CD14-positive monocyte (primary cell): ENCODE data around the gene EXOC4. TPM values are rescaled to one million over a fixed set of nuclear protein-coding genes. Genes with fewer than 3 reads are reported as not detected.

Experiments used
- DNase-seq, 3 donors: peaks; one replicate each; pipeline ENCODE4 v3.0.0-alpha.2; 2011 to 2022
- H2AFZ ChIP-seq: 2 replicates; pipeline ENCODE4 v1.6.0; 2012; ENCODE audit warnings: mild to moderate bottlenecking, low read depth, low read length, inconsistent platforms; ENCODE audit not compliant: insufficient read depth, poor library complexity, severe bottlenecking
- H3K27ac ChIP-seq, 2 donors: 1 replicate in 1 of 2; 2 replicates in 1 of 2; pipeline ENCODE4 v1.5.1; 2012 to 2013; ENCODE audit warnings: low read length in 2 of 2, control low read depth in 1 of 2, inconsistent platforms in 1 of 2, low read depth in 1 of 2, mild to moderate bottlenecking in 1 of 2
- H3K27me3 ChIP-seq, 2 donors: one replicate each; pipeline versions ENCODE4 v1.6.0 to v1.6.1; 2011 to 2013; ENCODE audit warnings: low read length in 2 of 2; ENCODE audit not compliant: control insufficient read depth in 2 of 2, insufficient read depth in 2 of 2
- H3K36me3 ChIP-seq, 2 donors: replicated peaks in 1 of 2; 1 replicate in 1 of 2; 2 replicates in 1 of 2; pipeline versions ENCODE4 v1.5.1 to v1.6.1; 2012 to 2013; ENCODE audit warnings: low read length in 2 of 2, control low read depth in 1 of 2, inconsistent platforms in 1 of 2, mild to moderate bottlenecking in 1 of 2; ENCODE audit not compliant: insufficient read depth in 2 of 2, control insufficient read depth in 1 of 2
- H3K4me1 ChIP-seq, 2 donors: 1 replicate in 1 of 2; 2 replicates in 1 of 2; pipeline versions ENCODE4 v1.5.1 to v1.6.1; 2012 to 2013; ENCODE audit warnings: low read length in 2 of 2, control low read depth in 1 of 2, inconsistent platforms in 1 of 2, mild to moderate bottlenecking in 1 of 2, moderate library complexity in 1 of 2; ENCODE audit not compliant: insufficient read depth in 2 of 2, control insufficient read depth in 1 of 2
- H3K4me2 ChIP-seq: replicated peaks from 2 replicates; pipeline ENCODE3; 2012; ENCODE audit warnings: low read length, moderate library complexity, mild to moderate bottlenecking; ENCODE audit not compliant: poor library complexity, severe bottlenecking; ENCODE audit errors: extremely low read depth
- H3K4me3 ChIP-seq, 3 experiments: fragments of 200-600 bp in 1 of 3; sonication (generic) in 1 of 3; replicated peaks in 1 of 3; 1 replicate in 2 of 3; 2 replicates in 1 of 3; pipeline ENCODE4 v1.5.1; 2011 to 2013; ENCODE audit warnings: low read length in 3 of 3, mild to moderate bottlenecking in 3 of 3, control low read depth in 2 of 3, low read depth in 2 of 3, inconsistent platforms in 1 of 3, moderate library complexity in 1 of 3
- H3K79me2 ChIP-seq: 2 replicates; pipeline ENCODE4 v1.6.0; 2012; ENCODE audit warnings: mild to moderate bottlenecking, control low read depth, inconsistent platforms, low read length, moderate library complexity; ENCODE audit not compliant: insufficient read depth
- H3K9ac ChIP-seq: 2 replicates; pipeline ENCODE4 v1.6.0; 2017; ENCODE audit warnings: low read length, mild to moderate bottlenecking; ENCODE audit not compliant: insufficient read depth, poor library complexity, severe bottlenecking
- H3K9me3 ChIP-seq, 2 donors: replicated peaks in 1 of 2; 1 replicate in 1 of 2; 2 replicates in 1 of 2; pipeline versions ENCODE4 v1.5.1 to v1.6.1; 2012 to 2013; ENCODE audit warnings: low read length in 2 of 2, control low read depth in 1 of 2; ENCODE audit not compliant: control insufficient read depth in 1 of 2, insufficient read depth in 1 of 2
- H4K20me1 ChIP-seq: 2 replicates; pipeline ENCODE4 v1.6.0; 2012; ENCODE audit warnings: mild to moderate bottlenecking, low read length, control low read depth, moderate library complexity; ENCODE audit not compliant: insufficient read depth
- H3K27ac Mint-ChIP-seq, 7 donors: one replicate each; pipeline ENCODE4 v1.8.0; 2020; ENCODE audit warnings: mild to moderate bottlenecking in 7 of 7, mixed read lengths in 7 of 7, moderate library complexity in 6 of 7, inconsistent platforms in 2 of 7
- H3K27me3 Mint-ChIP-seq, 3 donors: one replicate each; pipeline ENCODE4 v1.8.0; 2021 to 2022; ENCODE audit warnings: low read depth in 3 of 3, mild to moderate bottlenecking in 3 of 3, mixed read lengths in 3 of 3, moderate library complexity in 3 of 3, inconsistent platforms in 1 of 3
- H3K36me3 Mint-ChIP-seq, 2 donors: one replicate each; pipeline ENCODE4 v1.8.0; 2020; ENCODE audit warnings: mixed read lengths in 2 of 2, inconsistent platforms in 1 of 2, mild to moderate bottlenecking in 1 of 2
- H3K4me1 Mint-ChIP-seq: one replicate; pipeline ENCODE4 v1.8.0; 2020; ENCODE audit warnings: mild to moderate bottlenecking, mixed read lengths
- H3K4me3 Mint-ChIP-seq, 2 donors: one replicate each; pipeline ENCODE4 v1.8.0; 2020; ENCODE audit warnings: mild to moderate bottlenecking in 2 of 2, mixed read lengths in 2 of 2, moderate library complexity in 1 of 2
- H3K9me3 Mint-ChIP-seq, 7 donors: one replicate each; pipeline ENCODE4 v1.8.0; 2020 to 2022; ENCODE audit warnings: mixed read lengths in 7 of 7, mild to moderate bottlenecking in 6 of 7, moderate library complexity in 6 of 7, inconsistent platforms in 2 of 7
- WGBS: methylation state at CpG from one replicate; pipeline ENCODE4 v1.1.5; 2013; ENCODE audit warnings: missing lambda C conversion rate; ENCODE audit not compliant: insufficient coverage; 5-methylcytosine and 5-hydroxymethylcytosine counted together
- intact Hi-C, 2 donors: fragments of 100-400 bp; cut with micrococcal nuclease; formaldehyde crosslinking; loops; one replicate each; pipeline versions ENCODE4 v1.15.0 to v1.15.1; 2023
- polyA plus RNA-seq, 3 donors: library from polyadenylated mRNA; depleted of rRNA in 1 of 3; unstranded in 2 of 3; stranded (reverse) in 1 of 3; fragments of 300-500 nt in 2 of 3; fragments of >200 nt in 1 of 3; fragmentation: Illumina TruSeq in 2 of 3; gene quantifications; 1 replicate in 2 of 3; 2 replicates in 1 of 3; pipeline ENCODE4 v1.2.3, GENCODE V29; 2012 to 2021
- TF ChIP-seq, protein P1 (sequence below): fragments of 200-600 bp; IDR thresholded peaks from one replicate; pipeline ENCODE4 v1.8.0; 2022; ENCODE audit warnings: antibody characterized with exemption, mild to moderate bottlenecking

Gene EXOC4
- polyA plus RNA-seq, 3 donors: 20.6 to 22.3 (median 22.3) TPM

DNA sequence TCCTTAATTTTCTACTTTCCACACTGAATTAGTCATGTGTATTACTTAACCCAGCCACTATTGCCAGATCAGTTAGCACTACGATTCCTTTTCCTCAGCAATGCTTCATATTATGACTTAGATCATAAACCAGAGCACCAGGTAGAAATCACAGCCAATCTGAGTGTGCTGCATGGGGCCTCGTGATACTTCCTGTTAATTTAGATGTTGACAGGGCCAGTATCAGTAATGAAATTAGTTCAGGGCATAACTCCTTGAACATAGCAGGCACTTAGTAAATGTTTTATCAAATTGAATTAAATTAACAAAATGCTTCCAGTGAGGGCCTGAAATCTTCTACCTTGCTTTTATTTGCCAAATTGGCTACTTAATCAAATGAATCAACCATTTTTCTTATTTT lies 705.0 kb downstream of the EXOC4 start:
- H3K4me1 ChIP-seq: no peaks in the 10 kb centered on the region
- DNase-seq: no peak
- H3K4me3 Mint-ChIP-seq: no peak overlapping the region
- H3K4me2 ChIP-seq: no peak overlapping the region
- H3K27me3 ChIP-seq: no peaks in the 10 kb centered on the region
- TF ChIP-seq, protein P1, sequence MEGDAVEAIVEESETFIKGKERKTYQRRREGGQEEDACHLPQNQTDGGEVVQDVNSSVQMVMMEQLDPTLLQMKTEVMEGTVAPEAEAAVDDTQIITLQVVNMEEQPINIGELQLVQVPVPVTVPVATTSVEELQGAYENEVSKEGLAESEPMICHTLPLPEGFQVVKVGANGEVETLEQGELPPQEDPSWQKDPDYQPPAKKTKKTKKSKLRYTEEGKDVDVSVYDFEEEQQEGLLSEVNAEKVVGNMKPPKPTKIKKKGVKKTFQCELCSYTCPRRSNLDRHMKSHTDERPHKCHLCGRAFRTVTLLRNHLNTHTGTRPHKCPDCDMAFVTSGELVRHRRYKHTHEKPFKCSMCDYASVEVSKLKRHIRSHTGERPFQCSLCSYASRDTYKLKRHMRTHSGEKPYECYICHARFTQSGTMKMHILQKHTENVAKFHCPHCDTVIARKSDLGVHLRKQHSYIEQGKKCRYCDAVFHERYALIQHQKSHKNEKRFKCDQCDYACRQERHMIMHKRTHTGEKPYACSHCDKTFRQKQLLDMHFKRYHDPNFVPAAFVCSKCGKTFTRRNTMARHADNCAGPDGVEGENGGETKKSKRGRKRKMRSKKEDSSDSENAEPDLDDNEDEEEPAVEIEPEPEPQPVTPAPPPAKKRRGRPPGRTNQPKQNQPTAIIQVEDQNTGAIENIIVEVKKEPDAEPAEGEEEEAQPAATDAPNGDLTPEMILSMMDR: no peak
- no peaks in the 10 kb centered on the region for H4K20me1 ChIP-seq
- intact Hi-C loops: no loop called here
- no peak overlapping the region for H3K4me3 ChIP-seq
- no peaks in the 10 kb centered on the region for H3K4me1 Mint-ChIP-seq
- no peak overlapping the region for H3K27ac Mint-ChIP-seq
- WGBS: 100% methylated on average over 1 of the region's 2 CpGs
- H3K9ac ChIP-seq: no peak overlapping the region
- peaks cover 6 to 23% (median 12%) of the 10 kb centered on the region in 7 donors for H3K9me3 Mint-ChIP-seq
- H3K79me2 ChIP-seq: no peaks in the 10 kb centered on the region
- no peaks in the 10 kb centered on the region for H3K27me3 Mint-ChIP-seq
- H3K36me3 ChIP-seq: peaks cover 0 to 6% of the 10 kb centered on the region in 2 donors
- peaks cover 3 to 7% of the 10 kb centered on the region in 2 donors for H3K36me3 Mint-ChIP-seq
- H3K9me3 ChIP-seq: peaks cover 8 to 16% of the 10 kb centered on the region in 2 donors
- no peak overlapping the region for H2AFZ ChIP-seq
- H3K27ac ChIP-seq: no peak overlapping the region

DNA sequence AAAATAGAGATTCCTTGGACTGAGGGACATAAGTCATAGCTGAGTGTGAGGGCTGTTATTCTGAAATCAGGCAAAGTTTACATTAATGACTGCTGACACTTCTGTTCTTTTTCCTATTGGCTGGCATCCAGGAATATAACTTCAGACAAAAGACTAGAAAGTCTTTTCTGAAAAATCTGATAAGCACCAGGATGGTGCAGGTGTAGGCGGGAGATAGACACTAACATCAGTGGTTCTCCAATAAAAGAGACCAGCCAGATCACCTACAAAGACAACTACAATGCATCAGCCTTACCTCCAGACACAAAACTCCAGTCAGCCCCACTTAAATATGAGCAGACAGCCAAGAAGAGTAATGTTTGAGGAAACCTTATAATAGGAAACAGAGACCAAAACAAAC lies 705.9 kb downstream of the EXOC4 start:
- Mint-ChIP-seq H3K9me3 (peaks cover 6 to 17% (median 12%) of the 10 kb centered on the region in 7 donors), H3K4me1 (no peaks in the 10 kb centered on the region), H3K36me3 (peaks cover 3 to 10% of the 10 kb centered on the region in 2 donors), H3K27me3 (no peaks in the 10 kb centered on the region), H3K27ac (no peak overlapping the region), H3K4me3 (no peak overlapping the region)
- WGBS: no CpG with 5 or more reads among the region's 1 CpG
- peaks cover 0 to 6% of the 10 kb centered on the region in 2 donors for H3K36me3 ChIP-seq
- intact Hi-C loops: no loop called here
- no peaks in the 10 kb centered on the region for H4K20me1 ChIP-seq
- no peaks in the 10 kb centered on the region for H3K79me2 ChIP-seq
- no peak overlapping the region for H3K4me3 ChIP-seq
- H2AFZ ChIP-seq: no peak overlapping the region
- DNase-seq: no peak
- H3K27ac ChIP-seq: no peak overlapping the region
- H3K4me1 ChIP-seq: no peaks in the 10 kb centered on the region
- H3K9me3 ChIP-seq: peaks cover 8 to 16% of the 10 kb centered on the region in 2 donors
- TF ChIP-seq, protein P1: no peak
- H3K27me3 ChIP-seq: no peaks in the 10 kb centered on the region
- H3K9ac ChIP-seq: no peak overlapping the region
- no peak overlapping the region for H3K4me2 ChIP-seq
